DOHH2 (cell line): ENCODE data around the gene NR3C2.

Experiments used
- H3F3A ChIP-seq: fragments of 200-600 bp; sonication (generic), shearing (Covaris generic); 2 replicates; pipeline ENCODE4 v1.6.0; 2016; ENCODE audit warnings: antibody characterized with exemption, mild to moderate bottlenecking; ENCODE audit not compliant: control insufficient read depth, insufficient read depth
- H3K27ac ChIP-seq: fragments of 200-600 bp; sonication (generic); 2 replicates; pipeline ENCODE4 v1.5.1; 2014; ENCODE audit warnings: low read depth, mild to moderate bottlenecking, low read length, moderate library complexity
- H3K27me3 ChIP-seq: fragments of 200-600 bp; sonication (generic); 2 replicates; pipeline ENCODE4 v1.6.1; 2014; ENCODE audit warnings: mild to moderate bottlenecking, low read length, mixed read lengths; ENCODE audit not compliant: control insufficient read depth
- H3K36me3 ChIP-seq: fragments of 200-600 bp; sonication (generic); 2 replicates; pipeline ENCODE4 v1.6.1; 2014; ENCODE audit warnings: mild to moderate bottlenecking, low read length, moderate library complexity, mixed read lengths; ENCODE audit not compliant: control insufficient read depth
- H3K4me1 ChIP-seq: fragments of 200-600 bp; sonication (generic); 2 replicates; pipeline ENCODE4 v1.6.1; 2014; ENCODE audit warnings: mild to moderate bottlenecking, low read length, mixed read lengths; ENCODE audit not compliant: control insufficient read depth
- H3K4me2 ChIP-seq: fragments of 200-600 bp; sonication (generic); 2 replicates; pipeline ENCODE4 v1.6.0; 2014; ENCODE audit warnings: mild to moderate bottlenecking, low read length, moderate library complexity
- H3K4me3 ChIP-seq: fragments of 200-600 bp; sonication (generic); 2 replicates; pipeline ENCODE4 v1.5.1; 2014; ENCODE audit warnings: mild to moderate bottlenecking, low read length, mixed read lengths
- H3K79me2 ChIP-seq: fragments of 200-600 bp; sonication (generic); 2 replicates; pipeline ENCODE4 v1.6.1; 2014; ENCODE audit warnings: mild to moderate bottlenecking, low read length, mixed read lengths; ENCODE audit not compliant: control insufficient read depth
- H3K9me2 ChIP-seq: fragments of 200-600 bp; sonication (generic); replicated peaks from 2 replicates; pipeline ENCODE4 v1.6.1; 2014; ENCODE audit warnings: mild to moderate bottlenecking, low read length, mixed read lengths; ENCODE audit not compliant: control insufficient read depth
- H3K9me3 ChIP-seq: fragments of 200-600 bp; sonication (generic); 2 replicates; pipeline ENCODE4 v1.6.1; 2014; ENCODE audit warnings: antibody characterized with exemption, low read length, mixed read lengths; ENCODE audit not compliant: control insufficient read depth, insufficient read depth
- H4K20me1 ChIP-seq: fragments of 200-600 bp; sonication (generic); 2 replicates; pipeline ENCODE4 v1.6.0; 2014; ENCODE audit warnings: low read depth, mild to moderate bottlenecking, antibody characterized with exemption, low read length, moderate library complexity; ENCODE audit not compliant: control insufficient read depth, insufficient read depth
- CTCF ChIP-seq: fragments of 200-600 bp; sonication (generic); IDR thresholded peaks from one replicate; pipeline ENCODE4 v1.5.1; 2014; ENCODE audit warnings: antibody characterized with exemption, mild to moderate bottlenecking, low read depth, low read length; ENCODE audit not compliant: poor library complexity, severe bottlenecking
- EZH2phosphoT487 ChIP-seq: fragments of 200-600 bp; sonication (generic); IDR thresholded peaks from 2 replicates; pipeline ENCODE4 v1.6.1; 2017; ENCODE audit warnings: borderline replicate concordance, mild to moderate bottlenecking, antibody characterized with exemption, low read length, moderate library complexity, mixed read lengths

The NR3C2 gene

GRCh38 chr4:148254621-148255343, 187.4 kb downstream of the NR3C2 start:
- TF ChIP-seq CTCF (no peak), EZH2phosphoT487 (no peak)
- H3K4me3 ChIP-seq, result no peak overlapping the region
- no peak overlapping the region for H3K27ac ChIP-seq
- H3K9me3 ChIP-seq, result no peaks in the 10 kb centered on the region
- no peaks in the 10 kb centered on the region for H3F3A ChIP-seq
- H3K36me3 ChIP-seq, result no peaks in the 10 kb centered on the region
- no peaks in the 10 kb centered on the region for H3K79me2 ChIP-seq
- H3K27me3 ChIP-seq, result no peaks in the 10 kb centered on the region
- no peaks in the 10 kb centered on the region for H3K9me2 ChIP-seq
- no peaks in the 10 kb centered on the region for H3K4me1 ChIP-seq
- no peaks in the 10 kb centered on the region for H4K20me1 ChIP-seq
- H3K4me2 ChIP-seq, result no peak overlapping the region

- Histone ChIP-seq H3K79me2 (no peaks in the 10 kb centered on the region), H3K4me1 (no peaks in the 10 kb centered on the region), H3K4me2 (no peak overlapping the region), H3K4me3 (no peak overlapping the region), H4K20me1 (no peaks in the 10 kb centered on the region), H3K27me3 (no peaks in the 10 kb centered on the region), H3K9me3 (no peaks in the 10 kb centered on the region), H3K27ac (no peak overlapping the region), H3K36me3 (no peaks in the 10 kb centered on the region), H3F3A (no peaks in the 10 kb centered on the region), H3K9me2 (no peaks in the 10 kb centered on the region)
- TF ChIP-seq CTCF (no peak), EZH2phosphoT487 (no peak)
Measured at GRCh38 chr4:148253768-148254167, 188.4 kb downstream of the NR3C2 start.

GRCh38 chr4:148248824-148249223, 193.4 kb downstream of the NR3C2 start:
- no peaks in the 10 kb centered on the region for H3K4me1 ChIP-seq

More at GRCh38 chr4:148248824-148249223, 193.4 kb downstream of the NR3C2 start:
- Histone ChIP-seq H3K79me2 (no peaks in the 10 kb centered on the region), H3K36me3 (no peaks in the 10 kb centered on the region), H3K4me3 (no peak overlapping the region), H3F3A (no peaks in the 10 kb centered on the region), H3K27me3 (no peaks in the 10 kb centered on the region), H3K9me3 (no peaks in the 10 kb centered on the region), H3K9me2 (no peaks in the 10 kb centered on the region), H3K4me2 (no peak overlapping the region), H3K27ac (no peak overlapping the region), H4K20me1 (no peaks in the 10 kb centered on the region)
- TF ChIP-seq EZH2phosphoT487 (no peak), CTCF (no peak)
